Activated CD4-positive, alpha-beta T cell treated with anti-CD3 and anti-CD28 coated beads, Interleukin-2, amount 50 U/mL, for 1 hour (primary cell): ENCODE results near the gene RIPK4.
"Not testable (repeated sequence)": the region's sequence is repeated elsewhere in the genome, so short reads cannot be mapped to it uniquely, and the experiment has no call there.

Experiments used
- DNase-seq: peaks from one replicate; pipeline ENCODE4 v3.0.0-alpha.2; 2020

Gene RIPK4

DNA sequence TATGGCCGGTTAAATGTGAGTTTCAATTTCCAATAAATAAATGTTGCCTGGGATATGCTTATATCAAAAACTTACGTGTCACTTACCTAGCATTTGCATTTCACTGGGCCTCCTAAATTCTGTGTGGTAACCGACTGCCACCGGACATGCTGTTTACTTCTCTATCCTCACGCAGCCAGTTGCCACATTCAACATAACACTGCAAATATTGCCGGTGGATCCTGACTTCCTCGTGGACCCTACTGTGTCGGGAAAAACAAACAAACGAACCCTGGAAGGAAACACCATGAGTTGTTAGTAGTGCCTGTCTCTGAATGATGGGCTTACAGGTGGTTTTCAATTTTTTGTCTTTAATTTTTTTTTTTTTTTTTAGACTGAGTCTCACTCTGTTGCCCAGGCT, 54.1 kb downstream of the RIPK4 start:
- DNase-seq = no peak

DNA sequence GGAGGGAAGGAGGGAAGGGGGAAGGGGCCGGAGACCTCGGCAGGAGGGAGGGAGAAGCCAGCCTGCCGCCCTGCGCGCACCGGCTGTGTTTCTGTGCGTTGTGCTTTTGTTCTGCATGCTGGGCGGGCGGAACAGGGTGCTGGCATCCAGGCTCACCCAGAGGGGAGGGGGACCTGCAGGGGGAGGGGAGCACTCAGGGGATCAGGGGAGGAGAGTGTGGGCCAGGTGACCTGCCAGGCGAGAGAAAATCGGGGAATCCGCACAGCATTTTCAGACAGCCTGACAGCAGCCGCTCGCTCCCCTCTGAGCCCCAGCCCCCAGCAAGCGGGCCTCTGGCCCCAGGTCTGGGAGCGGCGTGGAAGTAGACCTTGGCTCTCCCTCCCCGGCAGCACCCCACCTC, 54.7 kb downstream of the RIPK4 start:
- DNase-seq = no peak

DNA sequence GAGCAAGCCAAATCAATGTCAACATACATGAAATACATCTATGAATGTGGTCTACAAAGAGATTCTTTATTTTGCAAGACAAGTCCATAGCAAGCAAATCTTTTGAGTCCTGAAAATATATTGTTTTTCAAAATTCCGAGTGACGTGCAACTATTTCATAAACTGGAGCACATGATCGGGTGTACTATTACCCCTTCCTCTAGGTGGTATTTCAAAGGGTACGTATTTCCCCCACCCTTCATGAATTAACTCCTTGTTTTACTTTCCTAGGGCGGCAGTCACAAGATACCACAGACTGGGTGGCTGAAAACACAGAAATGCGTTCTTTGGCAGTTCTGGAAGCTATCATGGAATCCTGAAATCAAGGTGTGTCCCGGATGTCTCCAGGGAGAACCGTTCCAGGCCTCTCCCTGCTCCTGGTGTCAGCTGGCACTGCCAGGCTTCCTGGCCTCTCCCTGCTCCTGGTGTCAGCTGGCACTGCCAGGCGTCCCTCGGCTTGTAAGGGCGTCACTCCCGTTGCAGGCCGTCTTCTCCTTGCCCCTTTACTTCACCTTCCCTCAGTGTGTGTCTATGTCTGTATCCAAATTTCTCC, 55.3 kb downstream of the RIPK4 start:
- no peak for DNase-seq

DNA sequence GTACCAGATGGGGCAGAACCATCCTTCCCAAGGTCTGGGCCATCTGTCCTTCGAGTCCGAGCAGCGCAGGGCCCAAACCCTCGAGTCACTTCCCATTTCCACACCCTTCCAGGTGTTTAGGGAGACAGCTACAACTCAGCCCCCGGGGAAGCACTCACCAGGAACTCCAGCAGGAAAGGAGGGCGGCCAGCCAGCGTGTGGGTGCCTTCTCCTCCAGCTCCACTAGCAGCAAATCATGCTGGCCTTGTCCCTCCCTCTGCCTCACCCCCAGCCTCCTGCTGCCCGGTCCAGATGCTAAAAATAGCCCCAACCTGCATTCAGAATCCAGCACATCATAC, 56.1 kb downstream of the RIPK4 start:
- no peak for DNase-seq

DNA sequence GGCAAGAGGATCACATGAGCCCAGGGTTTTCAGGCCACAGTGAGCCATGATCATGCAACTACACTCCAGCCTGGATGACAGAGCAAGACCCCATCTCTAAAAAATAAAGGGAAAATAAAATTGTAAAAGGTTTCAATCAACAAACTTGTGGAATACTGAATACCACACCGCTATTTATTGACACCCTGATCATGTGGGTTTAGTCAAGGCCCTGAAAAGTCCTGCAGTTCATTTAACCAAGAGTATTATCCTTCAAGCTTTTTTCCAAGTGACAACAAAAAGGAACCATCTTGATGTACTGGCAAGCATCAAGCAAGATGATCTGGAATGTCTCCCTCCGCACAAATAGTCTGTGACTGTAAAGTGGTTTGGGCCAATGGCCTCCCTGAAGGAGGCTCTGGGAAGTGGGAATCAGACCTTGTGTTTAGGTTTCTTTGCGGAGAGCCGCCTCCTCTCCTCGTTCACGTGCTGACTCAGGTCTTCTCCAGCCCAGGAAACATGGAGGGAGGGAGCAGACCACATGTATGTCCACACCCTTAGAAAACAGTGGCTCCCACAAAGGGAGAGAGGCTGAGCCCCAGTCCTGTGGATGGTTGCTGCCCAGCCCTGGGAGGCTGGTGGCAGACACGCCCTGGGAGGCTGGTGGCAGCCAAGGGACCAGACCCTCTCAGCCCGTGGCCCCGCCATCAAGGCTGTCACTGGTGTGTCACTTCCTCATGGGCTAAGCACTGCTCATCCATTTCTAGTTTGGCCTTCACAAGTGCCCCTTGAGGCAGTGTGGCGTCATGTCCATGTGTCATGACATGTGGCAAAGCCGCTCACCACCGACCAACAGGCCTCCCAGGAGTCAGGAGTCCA, 56.7 kb downstream of the RIPK4 start:
- DNase-seq = no peak

DNA sequence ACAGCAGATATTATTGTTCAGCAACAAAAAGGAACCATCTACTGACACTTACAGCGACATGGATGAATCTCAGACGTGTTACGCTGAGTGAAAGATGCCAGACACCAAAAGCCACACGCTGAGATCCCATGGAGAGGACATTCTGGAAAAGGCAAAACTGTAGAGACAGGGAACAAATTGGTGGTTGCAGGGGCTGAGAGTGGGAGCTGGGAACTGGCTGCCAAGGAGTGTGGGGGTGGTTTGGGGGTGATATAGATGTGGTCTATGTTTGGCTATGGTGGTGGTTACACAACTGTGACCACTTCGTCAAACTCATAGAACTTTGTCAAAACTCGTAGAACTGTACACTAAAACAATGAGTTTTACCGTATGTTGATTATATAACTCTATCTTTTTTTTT, 57.7 kb downstream of the RIPK4 start:
- DNase-seq = no peak

DNA sequence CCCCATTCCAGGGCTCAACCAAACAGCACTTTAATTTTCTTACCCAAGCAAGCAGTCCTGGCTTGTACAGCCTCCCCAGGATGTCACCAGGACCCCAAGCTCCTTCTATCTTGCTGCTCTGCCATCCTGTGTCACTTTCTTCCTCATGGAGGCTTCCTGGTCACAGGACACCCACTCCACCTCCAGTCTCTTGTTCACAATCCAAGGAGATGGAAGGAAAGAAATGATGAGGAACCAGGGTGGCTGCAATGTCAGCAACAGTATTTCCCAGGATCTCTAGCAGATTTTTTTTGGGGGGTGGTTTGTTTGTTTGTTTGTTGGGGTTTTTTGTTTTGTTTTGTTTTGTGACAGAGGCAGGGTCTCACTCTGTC, 58.9 kb downstream of the RIPK4 start:
- no peak for DNase-seq

DNA sequence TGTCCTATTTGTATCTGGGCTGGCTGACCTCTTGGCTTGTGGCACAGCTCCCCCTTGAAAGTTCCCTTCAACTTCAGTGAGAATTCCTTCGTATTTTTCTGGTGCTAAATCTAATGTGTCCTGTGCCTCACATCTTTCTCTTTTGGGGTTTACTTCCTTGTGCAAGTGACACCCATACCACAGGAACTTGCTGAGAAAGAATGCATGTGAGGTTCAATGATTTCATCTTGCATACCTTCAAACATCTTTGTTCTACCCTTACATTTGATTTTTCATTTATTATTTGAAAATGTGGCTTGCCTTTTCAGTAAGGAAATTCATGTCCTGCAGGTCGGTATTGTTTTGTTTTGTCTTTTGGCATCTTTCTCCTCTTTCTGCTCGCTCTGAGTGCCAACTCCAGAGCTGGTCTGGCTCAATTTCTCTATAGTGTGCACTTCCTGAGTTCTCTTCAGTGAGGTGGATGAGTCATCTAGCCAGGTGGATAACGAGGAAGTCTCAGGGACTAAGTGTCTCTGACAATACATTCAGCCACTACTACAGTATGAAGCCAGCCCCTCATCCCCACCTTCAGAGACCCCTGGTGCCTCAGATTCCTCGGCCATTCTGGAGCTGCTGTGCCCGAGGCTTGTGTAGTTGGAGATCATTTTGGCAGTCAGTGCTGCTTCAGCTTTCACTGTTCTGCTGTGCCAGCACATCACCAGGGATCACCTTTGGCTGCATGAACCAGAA, 59.5 kb downstream of the RIPK4 start:
- DNase-seq = no peak

DNA sequence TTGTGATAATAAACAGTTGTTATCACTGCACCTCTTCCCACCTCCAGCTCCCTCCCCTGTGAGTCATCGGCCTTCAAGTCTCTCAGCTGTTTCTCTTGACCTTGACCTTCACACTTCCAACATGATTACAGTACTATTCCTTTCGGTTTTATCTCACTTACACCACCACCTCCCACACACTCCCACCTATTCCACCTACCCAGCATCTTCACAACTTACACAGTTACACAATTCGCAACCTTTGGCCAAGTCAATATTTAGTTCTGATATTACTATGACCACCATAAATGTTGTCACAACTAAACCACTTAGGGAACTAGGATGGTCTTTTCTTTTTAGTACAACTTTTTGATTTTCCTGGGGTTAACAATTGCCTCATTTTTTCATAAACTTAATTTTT, 60.2 kb downstream of the RIPK4 start:
- DNase-seq = no peak

DNA sequence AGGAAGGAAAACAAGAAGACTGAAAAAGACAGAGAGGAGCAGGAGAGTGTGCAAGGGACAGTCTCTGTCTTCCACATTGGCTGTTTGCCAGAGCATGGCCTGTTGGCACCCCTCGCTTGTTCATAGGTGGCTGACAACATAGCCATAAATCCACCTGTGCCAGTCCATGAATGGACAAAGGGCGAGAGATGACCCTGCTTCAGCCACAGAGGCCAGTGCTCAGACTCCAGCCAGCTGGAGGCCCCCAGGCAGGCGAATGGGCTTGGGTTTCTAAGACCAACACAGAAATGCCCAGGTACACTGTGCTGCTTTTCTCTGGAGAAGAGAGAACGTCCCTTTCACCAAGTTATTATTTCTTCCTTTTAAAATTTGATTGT, 60.6 kb downstream of the RIPK4 start:
- no peak for DNase-seq

DNA sequence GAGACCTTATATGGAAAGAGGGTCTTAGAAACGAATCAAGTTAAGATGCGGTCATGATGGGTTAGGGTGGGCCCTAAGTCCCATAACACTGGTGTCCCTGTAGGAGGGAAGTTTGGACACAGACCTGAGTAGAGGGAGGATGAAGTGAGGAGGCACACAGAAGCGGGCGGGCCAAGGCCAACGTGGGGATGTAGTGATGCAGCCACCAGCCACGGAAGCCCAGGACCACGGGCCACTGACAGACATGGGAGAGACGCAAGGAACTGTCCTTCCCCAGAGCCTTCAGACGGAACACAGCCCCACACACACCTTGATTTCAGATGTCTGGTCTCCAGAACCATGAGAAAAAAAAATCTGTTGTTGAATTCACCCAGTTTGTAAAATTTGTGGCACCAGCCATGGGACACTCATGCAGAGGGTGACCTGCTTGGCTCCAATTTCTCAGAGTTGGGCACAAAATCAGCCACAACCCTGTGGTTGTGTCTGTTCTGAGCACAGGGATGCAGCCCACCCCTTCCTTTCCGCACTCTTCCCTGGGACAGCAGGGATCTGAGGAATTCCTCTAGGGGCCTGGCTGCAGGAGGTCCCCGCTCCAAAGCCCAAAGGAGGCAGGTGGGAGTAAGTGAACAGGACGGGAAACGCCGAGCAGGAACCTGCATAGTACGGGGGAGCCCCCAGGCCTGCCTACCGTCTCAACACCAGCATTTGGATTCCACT, 61.1 kb downstream of the RIPK4 start:
- DNase-seq = no peak

DNA sequence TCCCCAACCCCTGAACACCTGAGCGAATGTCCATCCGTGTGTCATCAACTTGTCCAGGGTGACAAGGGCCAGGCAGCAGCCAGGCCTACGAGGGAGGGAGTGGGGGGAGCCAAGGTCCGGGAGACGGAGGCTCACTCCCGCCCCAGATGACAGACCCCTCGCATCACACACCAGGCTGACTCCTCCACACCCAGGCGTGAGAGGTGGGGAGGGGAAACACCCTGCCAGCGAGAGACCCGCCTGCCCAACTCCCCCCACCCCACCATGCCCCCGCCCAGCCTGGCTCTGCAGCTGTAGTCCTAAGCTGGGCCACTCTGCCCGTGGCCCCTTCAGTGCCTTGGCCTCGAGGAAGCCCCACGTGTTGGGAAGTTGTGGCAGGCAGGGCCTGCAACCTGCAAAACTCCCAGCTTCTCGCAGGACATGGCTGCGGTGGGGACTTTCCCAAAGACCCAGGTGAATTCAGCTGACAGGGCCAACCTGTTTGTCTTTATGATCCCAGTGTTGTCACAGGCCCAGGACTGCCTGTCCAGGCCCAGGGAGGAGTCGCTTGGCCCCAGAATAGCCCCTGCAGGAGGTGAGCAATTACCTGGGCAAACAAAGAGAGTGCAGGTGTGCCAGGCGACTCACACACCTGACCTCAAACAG, 62.9 kb downstream of the RIPK4 start:
- no peak for DNase-seq

DNA sequence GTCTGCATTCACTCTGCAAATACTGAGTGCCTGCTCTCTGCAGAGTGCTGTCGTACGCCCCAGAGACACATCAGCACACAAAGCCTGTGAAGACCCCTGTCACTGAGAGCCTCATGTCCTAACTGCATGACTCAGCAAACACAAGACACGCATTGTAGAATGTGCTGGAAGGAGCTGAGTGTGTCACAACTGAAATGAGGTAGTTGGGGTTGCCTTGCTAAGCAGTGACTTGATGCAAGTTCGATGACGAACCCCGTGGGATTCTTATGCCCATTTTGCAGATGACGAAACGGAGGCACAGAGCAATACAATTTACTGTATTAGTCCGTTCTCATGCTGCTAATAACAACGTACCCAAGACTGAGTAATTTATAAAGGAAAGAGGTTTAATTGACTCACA, 65.1 kb downstream of the RIPK4 start:
- DNase-seq = no peak

DNA sequence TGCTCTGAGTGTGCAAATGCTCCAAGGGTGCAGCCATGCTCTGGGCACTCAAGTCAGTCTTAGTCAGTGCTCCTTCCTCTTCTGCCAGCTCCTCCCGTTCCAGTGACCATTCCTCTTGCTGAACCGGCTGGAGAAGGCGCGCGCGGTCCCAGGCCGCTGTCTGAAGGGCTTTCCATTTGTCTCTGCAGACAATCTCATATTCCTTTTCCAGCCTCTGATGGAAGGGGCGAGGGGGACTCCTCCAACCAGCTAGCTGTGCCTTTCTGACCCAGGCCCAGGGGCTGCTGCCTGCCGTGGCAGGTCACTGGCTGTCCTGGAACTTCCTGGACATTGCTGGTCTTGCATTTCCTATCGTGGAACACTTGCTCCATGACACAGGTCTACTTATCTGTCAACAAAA, 67.5 kb downstream of the RIPK4 start:
- no peak for DNase-seq

DNA sequence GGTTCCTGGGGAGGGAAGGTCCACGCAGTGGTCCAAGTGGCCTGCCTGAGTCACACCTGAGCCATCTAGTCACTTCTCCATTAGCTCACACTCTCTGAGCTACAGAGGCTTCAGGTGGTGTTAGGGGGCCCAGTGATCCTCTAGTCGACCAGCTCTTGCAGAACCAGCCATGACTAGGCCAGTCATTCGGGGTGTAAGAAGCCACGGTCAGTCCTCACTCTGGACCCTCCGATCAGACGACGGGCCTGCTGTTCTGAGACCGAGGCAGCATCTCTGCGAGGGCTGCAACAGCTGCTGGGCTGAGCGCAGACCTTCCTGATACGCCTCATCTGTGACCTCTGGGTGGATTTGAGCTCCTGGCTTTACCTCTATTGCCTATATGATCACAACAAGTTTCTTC, 68.8 kb downstream of the RIPK4 start:
- no peak for DNase-seq

DNA sequence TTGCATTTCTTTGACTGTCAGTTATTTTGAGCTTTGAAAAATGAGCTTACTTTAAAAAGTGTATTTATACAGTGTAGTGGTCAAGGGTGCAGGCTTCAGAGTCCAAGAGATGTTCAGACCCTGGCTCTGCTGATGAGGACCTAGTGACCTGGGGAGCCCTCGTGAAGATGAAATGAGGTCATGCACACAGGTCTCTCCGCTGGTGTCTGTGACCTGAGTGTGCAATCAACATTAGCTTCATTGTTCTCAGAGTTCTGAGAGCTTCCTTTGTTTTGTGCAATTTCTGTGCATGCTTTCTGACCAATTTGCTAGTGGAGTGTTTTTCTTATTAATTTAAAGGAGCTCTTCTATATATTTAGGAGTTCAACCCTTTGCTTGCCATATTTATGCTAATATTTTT, 71.3 kb downstream of the RIPK4 start:
- no peak for DNase-seq

DNA sequence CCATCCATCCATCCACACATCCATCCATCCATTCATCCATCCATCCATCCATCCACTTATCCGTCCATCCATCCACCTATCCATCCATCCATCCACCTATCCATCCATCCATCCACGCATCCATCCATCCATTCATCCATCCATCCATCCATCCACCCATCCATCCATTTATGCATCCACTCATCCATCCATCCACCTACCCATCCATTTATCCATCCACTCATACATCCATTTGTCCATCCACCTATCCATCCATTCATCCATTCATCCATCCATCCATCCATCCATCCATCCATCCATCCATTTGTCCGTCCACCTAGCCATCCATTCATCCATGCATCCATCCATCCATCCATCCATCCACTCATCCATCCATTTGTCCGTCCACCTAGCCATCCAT, 72.8 kb downstream of the RIPK4 start:
- DNase-seq = not testable (repeated sequence)

DNA sequence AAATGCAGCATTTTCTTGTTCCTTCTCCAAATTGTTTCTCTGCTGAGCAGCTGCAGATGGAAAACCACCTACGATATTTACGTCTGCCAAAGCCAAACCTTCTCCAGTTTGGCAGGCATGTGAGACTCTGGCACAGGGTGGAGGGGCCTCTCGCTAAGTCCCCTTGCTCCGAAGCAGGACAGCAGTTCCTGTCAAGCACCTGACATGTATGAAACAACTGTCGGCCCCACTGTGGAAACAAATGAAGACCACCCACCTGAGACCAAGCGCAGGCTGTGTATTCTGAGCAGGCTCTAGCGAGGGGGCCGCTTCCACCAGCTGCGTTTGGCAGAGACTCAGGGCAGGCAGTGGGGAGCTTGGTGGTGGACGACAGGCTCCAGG, 74.7 kb downstream of the RIPK4 start:
- DNase-seq = no peak

DNA sequence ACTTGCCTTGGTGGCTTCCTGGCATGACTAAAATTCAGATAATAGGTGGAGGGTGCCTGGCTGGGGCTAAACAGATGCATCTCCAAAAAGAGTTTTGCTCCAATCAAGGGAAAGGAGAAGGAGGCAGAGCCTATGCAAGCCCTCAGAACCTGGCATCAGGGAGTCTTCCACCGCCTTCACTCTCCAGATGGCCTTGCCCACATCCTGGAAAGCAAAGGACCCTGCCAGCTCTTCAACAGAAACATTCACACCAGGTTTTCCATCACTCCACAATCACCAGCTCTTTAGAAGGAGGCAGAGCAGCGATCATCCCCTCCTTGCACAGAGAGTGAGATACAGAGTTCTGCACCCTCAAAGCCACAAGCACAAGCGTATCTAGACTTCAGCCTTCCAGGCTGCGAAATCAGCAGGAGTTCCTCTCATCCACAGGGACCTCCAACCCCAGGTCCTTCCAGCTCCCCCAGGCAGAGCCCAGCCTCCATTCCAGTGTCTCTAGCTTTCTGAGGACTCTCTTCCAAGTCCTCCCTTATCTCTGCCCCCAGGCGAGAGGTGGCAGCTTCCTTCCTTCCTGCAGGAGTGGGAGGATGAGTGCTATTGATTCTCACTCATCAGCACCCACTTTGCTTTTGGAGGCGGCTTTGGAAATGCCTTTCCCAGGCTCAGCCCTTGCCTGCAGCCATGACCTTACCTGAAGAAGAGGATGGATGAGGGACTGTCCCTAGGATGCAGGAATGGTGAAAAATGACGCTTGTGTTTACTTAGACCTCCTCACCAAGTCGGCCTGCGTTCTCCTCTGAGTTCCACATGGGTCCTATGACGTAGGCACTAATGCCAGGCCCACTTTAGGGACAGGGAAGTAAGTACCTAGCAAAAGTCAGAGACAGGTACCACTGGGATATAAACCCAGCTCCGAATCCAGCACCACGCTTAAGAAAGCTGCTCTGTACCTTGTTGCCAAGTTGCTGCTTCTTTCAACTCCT, 75.4 kb downstream of the RIPK4 start:
- no peak for DNase-seq
